HCT116 (cell line): ENCODE measurements around the gene IRX6. TPM values are rescaled to one million over a fixed set of nuclear protein-coding genes. Genes with fewer than 3 reads are reported as not detected.

Source experiments
- ATAC-seq: fragments of 200-7000 bp; cut with Tn5 transposase; 2 replicates; pipeline ENCODE4 v1.9.1; 2020; ENCODE audit warnings: mild to moderate bottlenecking, moderate library complexity
- BruUV-seq: library from RNA; stranded (reverse); fragments of 400-500 nt; replicated peaks from 2 replicates; lab custom pipeline; 2021; lab: Mats Ljungman, UMichigan
- CTCF ChIA-PET: fragments of 300-600 bp; sonication (Branson Sonifier 250); formaldehyde crosslinking; loops from one replicate; lab custom pipeline; 2021; ENCODE audit warnings: antibody characterized with exemption; lab: Charles Lee
- POLR2A ChIA-PET: fragments of 300-600, 350-600 bp; sonication (Branson Sonifier 250); formaldehyde crosslinking; loops from one replicate; lab custom pipeline; 2021; ENCODE audit warnings: antibody characterized with exemption; lab: Charles Lee
- RAD21 ChIA-PET, 2 experiments: fragments of 300-600 bp; sonication (Branson Sonifier 250); formaldehyde crosslinking; loops; one replicate each; lab custom pipeline; 2023; ENCODE audit warnings: low total read pairs in 2 of 2; ENCODE audit not compliant: uncharacterized antibody in 2 of 2, unreplicated experiment in 2 of 2, low non-redundant PET in 1 of 2; lab: Charles Lee
- DNase-seq: peaks from one replicate; pipeline ENCODE4 v3.0.0-alpha.2; 2010; ENCODE audit warnings: low read depth, low spot score
- H2AFZ ChIP-seq: fragments of 200-600 bp; shearing (Covaris generic), sonication (generic); 2 replicates; pipeline ENCODE4 v1.6.1; 2017; ENCODE audit warnings: low read depth, mixed run types, mixed read lengths, antibody characterized with exemption, low read length; ENCODE audit not compliant: poor library complexity, severe bottlenecking
- H3K27ac ChIP-seq: 2 replicates; pipeline ENCODE4 v1.5.1; 2012; ENCODE audit warnings: low read depth, low read length
- H3K27me3 ChIP-seq: fragments of 200-600 bp; sonication (generic); 2 replicates; pipeline ENCODE4 v1.6.1; 2016; ENCODE audit warnings: mixed run types, low read length, mixed read lengths; ENCODE audit not compliant: insufficient read depth
- H3K36me3 ChIP-seq, 2 experiments: fragments of 200-500 bp in 1 of 2; fragments of 200-600 bp in 1 of 2; sonication (Bioruptor generic) in 1 of 2; sonication (generic) in 1 of 2; 2 replicates each; pipeline versions ENCODE4 v1.5.1 to v1.6.1; 2014 to 2016; ENCODE audit warnings: low read length in 2 of 2, inconsistent platforms in 1 of 2, mixed read lengths in 1 of 2, mixed run types in 1 of 2; ENCODE audit not compliant: insufficient read depth in 2 of 2, control insufficient read depth in 1 of 2
- H3K4me1 ChIP-seq, 2 experiments: fragments of 200-600 bp in 1 of 2; sonication (generic) in 1 of 2; 2 replicates each; pipeline versions ENCODE4 v1.5.1 to v1.6.1; 2012 to 2017; ENCODE audit warnings: low read length in 2 of 2, inconsistent platforms in 1 of 2, mild to moderate bottlenecking in 1 of 2, mixed read lengths in 1 of 2, mixed run types in 1 of 2, moderate library complexity in 1 of 2; ENCODE audit not compliant: insufficient read depth in 2 of 2, control insufficient read depth in 1 of 2
- H3K4me2 ChIP-seq: fragments of 200-600 bp; sonication (generic); 2 replicates; pipeline ENCODE4 v1.6.1; 2017; ENCODE audit warnings: mixed run types, low read length, mixed read lengths
- H3K4me3 ChIP-seq, 2 experiments: fragments of 200-600 bp in 1 of 2; sonication (generic) in 1 of 2; replicated peaks in 1 of 2; 2 replicates each; pipeline ENCODE4 v1.5.1; 2011 to 2016; ENCODE audit warnings: low read length in 2 of 2, control low read depth in 1 of 2, low read depth in 1 of 2, mild to moderate bottlenecking in 1 of 2, mixed read lengths in 1 of 2, mixed run types in 1 of 2
- H3K79me2 ChIP-seq: fragments of 200-600 bp; sonication (generic); 2 replicates; pipeline ENCODE4 v1.6.1; 2017; ENCODE audit warnings: mild to moderate bottlenecking, mixed run types, low read length, moderate library complexity, mixed read lengths; ENCODE audit not compliant: insufficient read depth
- H3K9ac ChIP-seq: fragments of 200-600 bp; sonication (generic); 2 replicates; pipeline ENCODE4 v1.6.1; 2016; ENCODE audit warnings: low read length, mixed read lengths
- H3K9me2 ChIP-seq: fragments of 200-600 bp; sonication (generic), shearing (Covaris generic); 2 replicates; pipeline ENCODE4 v1.6.1; 2017; ENCODE audit warnings: mixed run types, mild to moderate bottlenecking, moderate library complexity; ENCODE audit not compliant: insufficient read depth
- H3K9me3 ChIP-seq, 2 experiments: fragments of 200-500 bp in 1 of 2; fragments of 200-600 bp in 1 of 2; sonication (Bioruptor generic) in 1 of 2; sonication (generic) in 1 of 2; 2 replicates each; pipeline ENCODE4 v1.6.1; 2014 to 2017; ENCODE audit warnings: low read length in 2 of 2, mixed read lengths in 2 of 2, inconsistent platforms in 1 of 2, low read depth in 1 of 2, mild to moderate bottlenecking in 1 of 2, mixed run types in 1 of 2, moderate library complexity in 1 of 2; ENCODE audit not compliant: control insufficient read depth in 1 of 2, insufficient read depth in 1 of 2
- H4K20me1 ChIP-seq: fragments of 200-600 bp; sonication (generic), shearing (Covaris generic); 2 replicates; pipeline ENCODE4 v1.6.1; 2017; ENCODE audit warnings: mixed run types, mild to moderate bottlenecking, moderate library complexity; ENCODE audit not compliant: insufficient read depth
- CBX3 ChIP-seq: IDR thresholded peaks from 2 replicates; pipeline ENCODE4 v1.6.1; 2012; ENCODE audit warnings: low read depth
- ELF1 ChIP-seq: IDR thresholded peaks from 2 replicates; pipeline ENCODE4 v1.6.1; 2012; ENCODE audit warnings: low read depth, borderline replicate concordance
- FOSL1 ChIP-seq: IDR thresholded peaks from 2 replicates; pipeline ENCODE4 v1.6.1; 2012; ENCODE audit warnings: low read depth
- JUND ChIP-seq: IDR thresholded peaks from 2 replicates; pipeline ENCODE4 v1.6.1; 2012
- POLR2AphosphoS5 ChIP-seq: IDR thresholded peaks from 2 replicates; pipeline ENCODE4 v1.6.1; 2011; ENCODE audit warnings: mild to moderate bottlenecking, low read depth, low read length, moderate library complexity
- RAD21 ChIP-seq: IDR thresholded peaks from 2 replicates; pipeline ENCODE4 v1.6.1; 2012; ENCODE audit warnings: low read depth, mild to moderate bottlenecking
- SIN3A ChIP-seq: IDR thresholded peaks from 2 replicates; pipeline ENCODE4 v1.6.1; 2012; ENCODE audit warnings: low read depth
- TCF7L2 ChIP-seq: IDR thresholded peaks from 2 replicates; pipeline ENCODE4 v1.7.0; 2011; ENCODE audit warnings: borderline replicate concordance, inconsistent platforms; ENCODE audit not compliant: insufficient read depth, insufficient read length; ENCODE audit errors: extremely low read depth
- ZNF274 ChIP-seq: fragments of 200-500 bp; sonication (Bioruptor generic); IDR thresholded peaks from 2 replicates; pipeline ENCODE4 v1.6.1; 2014; ENCODE audit warnings: mild to moderate bottlenecking, low read depth, low read length, inconsistent platforms
- intact Hi-C: fragments of 100-400 bp; cut with micrococcal nuclease; formaldehyde crosslinking; loops from 2 replicates; pipeline ENCODE4 v1.10.0; 2022
- total RNA-seq: library from RNA; stranded (reverse); gene quantifications from one replicate; pipeline ENCODE4 v1.2.1, GENCODE V29; 2021; ENCODE audit not compliant: unreplicated experiment
- TF ChIP-seq, protein P1 (sequence below): IDR thresholded peaks from 2 replicates; pipeline ENCODE4 v1.6.1; 2012
- TF ChIP-seq, protein P2 (sequence below): IDR thresholded peaks from 2 replicates; pipeline ENCODE4 v1.6.1; 2012; ENCODE audit warnings: low read depth

IRX6 gene
- total RNA-seq, 1 experiment from 2014 or later: not detected

DNA sequence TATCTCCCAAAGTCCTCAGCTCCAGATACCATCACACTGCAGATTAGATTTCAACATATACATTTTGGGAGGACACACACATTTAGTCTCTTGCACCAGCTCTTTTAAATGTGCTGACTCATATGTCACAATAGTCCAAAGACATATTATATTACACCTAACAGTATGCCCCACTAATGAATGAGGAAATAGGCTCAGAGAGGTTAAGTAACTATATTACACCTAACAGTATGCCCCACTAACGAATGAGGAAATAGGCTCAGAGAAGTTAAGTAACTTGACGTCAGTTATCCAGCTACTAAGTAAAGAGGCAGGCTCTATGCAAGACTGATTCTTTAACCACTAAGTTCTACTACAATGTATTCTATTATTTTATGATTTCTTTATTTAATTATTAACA lies 9.7 kb downstream of the IRX6 start:
- no peak for DNase-seq
- ATAC-seq: no peak
- H3K36me3 ChIP-seq: no peaks in the 10 kb centered on the region
- RAD21 ChIA-PET: no interaction called here
- intact Hi-C loops: no loop called here
- CTCF ChIA-PET: no interaction called here
- H2AFZ ChIP-seq: no peak overlapping the region
- POLR2A ChIA-PET: no interaction called here
- H3K9me2 ChIP-seq: no peaks in the 10 kb centered on the region
- no peak overlapping the region for H3K27ac ChIP-seq
- H3K27me3 ChIP-seq: peaks cover 39% of the 10 kb centered on the region
- no peak overlapping the region for H3K4me2 ChIP-seq
- H3K4me3 ChIP-seq: no peak overlapping the region
- no peaks in the 10 kb centered on the region for H3K79me2 ChIP-seq
- no peaks in the 10 kb centered on the region for H3K9me3 ChIP-seq
- no peak for TF ChIP-seq TCF7L2
- no peak for TF ChIP-seq FOSL1
- TF ChIP-seq JUND: no peak
- TF ChIP-seq, protein P1, sequence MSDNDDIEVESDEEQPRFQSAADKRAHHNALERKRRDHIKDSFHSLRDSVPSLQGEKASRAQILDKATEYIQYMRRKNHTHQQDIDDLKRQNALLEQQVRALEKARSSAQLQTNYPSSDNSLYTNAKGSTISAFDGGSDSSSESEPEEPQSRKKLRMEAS: no peak
- TF ChIP-seq POLR2AphosphoS5: no peak
- TF ChIP-seq CBX3: no peak
- no peak for TF ChIP-seq RAD21
- TF ChIP-seq ZNF274: no peak
- TF ChIP-seq SIN3A: no peak
- no peak for TF ChIP-seq ELF1
- TF ChIP-seq, protein P2, sequence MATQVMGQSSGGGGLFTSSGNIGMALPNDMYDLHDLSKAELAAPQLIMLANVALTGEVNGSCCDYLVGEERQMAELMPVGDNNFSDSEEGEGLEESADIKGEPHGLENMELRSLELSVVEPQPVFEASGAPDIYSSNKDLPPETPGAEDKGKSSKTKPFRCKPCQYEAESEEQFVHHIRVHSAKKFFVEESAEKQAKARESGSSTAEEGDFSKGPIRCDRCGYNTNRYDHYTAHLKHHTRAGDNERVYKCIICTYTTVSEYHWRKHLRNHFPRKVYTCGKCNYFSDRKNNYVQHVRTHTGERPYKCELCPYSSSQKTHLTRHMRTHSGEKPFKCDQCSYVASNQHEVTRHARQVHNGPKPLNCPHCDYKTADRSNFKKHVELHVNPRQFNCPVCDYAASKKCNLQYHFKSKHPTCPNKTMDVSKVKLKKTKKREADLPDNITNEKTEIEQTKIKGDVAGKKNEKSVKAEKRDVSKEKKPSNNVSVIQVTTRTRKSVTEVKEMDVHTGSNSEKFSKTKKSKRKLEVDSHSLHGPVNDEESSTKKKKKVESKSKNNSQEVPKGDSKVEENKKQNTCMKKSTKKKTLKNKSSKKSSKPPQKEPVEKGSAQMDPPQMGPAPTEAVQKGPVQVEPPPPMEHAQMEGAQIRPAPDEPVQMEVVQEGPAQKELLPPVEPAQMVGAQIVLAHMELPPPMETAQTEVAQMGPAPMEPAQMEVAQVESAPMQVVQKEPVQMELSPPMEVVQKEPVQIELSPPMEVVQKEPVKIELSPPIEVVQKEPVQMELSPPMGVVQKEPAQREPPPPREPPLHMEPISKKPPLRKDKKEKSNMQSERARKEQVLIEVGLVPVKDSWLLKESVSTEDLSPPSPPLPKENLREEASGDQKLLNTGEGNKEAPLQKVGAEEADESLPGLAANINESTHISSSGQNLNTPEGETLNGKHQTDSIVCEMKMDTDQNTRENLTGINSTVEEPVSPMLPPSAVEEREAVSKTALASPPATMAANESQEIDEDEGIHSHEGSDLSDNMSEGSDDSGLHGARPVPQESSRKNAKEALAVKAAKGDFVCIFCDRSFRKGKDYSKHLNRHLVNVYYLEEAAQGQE: no peak
- no TSS peak for BruUV-seq
- no peaks in the 10 kb centered on the region for H3K4me1 ChIP-seq
- no peak overlapping the region for H3K9ac ChIP-seq
- H4K20me1 ChIP-seq: no peaks in the 10 kb centered on the region
